Measurements from ENCODE around the gene SYNGAP1. TPM values are rescaled to one million over a fixed set of nuclear protein-coding genes. Genes with fewer than 3 reads are reported as not detected.
A peak's percentile ranks its signal among the peaks of the same experiment; 100 is the strongest.

SYNGAP1 gene
- total and polyA plus RNA-seq, 9 of the 15 experiments (the other 6 are each of a cell fraction or from before 2014, with no cell fraction given): 0.01 to 22.8 (median 3.2) TPM

GRCh38 chr6:33420491-33421343, 852 bp downstream of the SYNGAP1 start (continued):
- no peak for TF ChIP-seq SLC30A9 (CRISPR knock-in tag; IDR thresholded peaks at IDR 0.05)
- TF ChIP-seq PRMT5 (CRISPR knock-in tag; IDR thresholded peaks at IDR 0.05): no peak
- peak in 1 of 3 experiments; percentile 21 for TF ChIP-seq YY1 (IDR thresholded peaks at IDR 0.05; ENCODE audit: borderline replicate concordance in 1 of 3, control insufficient read depth in 1 of 3, extremely low read depth in 1 of 3, insufficient read depth in 3 of 3, insufficient read length in 1 of 3, insufficient replicate concordance in 2 of 3, low read depth in 1 of 3, low read length in 2 of 3)
- no peak for TF ChIP-seq ETV1 (tag; conservative IDR thresholded peaks at IDR 0.05; ENCODE audit: low read depth)
- no peak for TF ChIP-seq POLR2AphosphoS2 (IDR thresholded peaks at IDR 0.05; ENCODE audit: low read length)
- TF ChIP-seq STAT5A (IDR thresholded peaks at IDR 0.05; ENCODE audit: borderline replicate concordance, low read length): peak; percentile 36; the same call in 1 of the 2 replicates
- TF ChIP-seq NELFE (IDR thresholded peaks at IDR 0.05; ENCODE audit: insufficient read depth, insufficient read length): no peak
- no peak for TF ChIP-seq MCM7 (IDR thresholded peaks at IDR 0.05)
- TF ChIP-seq IFI16 (CRISPR knock-in tag; IDR thresholded peaks at IDR 0.05): no peak
- TF ChIP-seq, protein P1, sequence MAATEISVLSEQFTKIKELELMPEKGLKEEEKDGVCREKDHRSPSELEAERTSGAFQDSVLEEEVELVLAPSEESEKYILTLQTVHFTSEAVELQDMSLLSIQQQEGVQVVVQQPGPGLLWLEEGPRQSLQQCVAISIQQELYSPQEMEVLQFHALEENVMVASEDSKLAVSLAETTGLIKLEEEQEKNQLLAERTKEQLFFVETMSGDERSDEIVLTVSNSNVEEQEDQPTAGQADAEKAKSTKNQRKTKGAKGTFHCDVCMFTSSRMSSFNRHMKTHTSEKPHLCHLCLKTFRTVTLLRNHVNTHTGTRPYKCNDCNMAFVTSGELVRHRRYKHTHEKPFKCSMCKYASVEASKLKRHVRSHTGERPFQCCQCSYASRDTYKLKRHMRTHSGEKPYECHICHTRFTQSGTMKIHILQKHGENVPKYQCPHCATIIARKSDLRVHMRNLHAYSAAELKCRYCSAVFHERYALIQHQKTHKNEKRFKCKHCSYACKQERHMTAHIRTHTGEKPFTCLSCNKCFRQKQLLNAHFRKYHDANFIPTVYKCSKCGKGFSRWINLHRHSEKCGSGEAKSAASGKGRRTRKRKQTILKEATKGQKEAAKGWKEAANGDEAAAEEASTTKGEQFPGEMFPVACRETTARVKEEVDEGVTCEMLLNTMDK (IDR thresholded peaks at IDR 0.05; ENCODE audit: borderline replicate concordance, insufficient read depth, low read depth, low read length, poor library complexity, severe bottlenecking): no peak
- TF ChIP-seq ZNF583 (CRISPR knock-in tag; IDR thresholded peaks at IDR 0.05): no peak
- TF ChIP-seq PHB (CRISPR knock-in tag; IDR thresholded peaks at IDR 0.05): no peak
- TF ChIP-seq MAFG (tag; conservative IDR thresholded peaks at IDR 0.05): no peak
- no peak for TF ChIP-seq PREB (CRISPR knock-in tag; IDR thresholded peaks at IDR 0.05)
